Smooth muscle cell (in vitro differentiated cells): ENCODE results near the gene MBOAT2. TPM values are rescaled to one million over a fixed set of nuclear protein-coding genes. Genes with fewer than 3 reads are reported as not detected.

Experiments used
- DNase-seq: peaks from one replicate; lab custom pipeline; 2025; ENCODE audit not compliant: unreplicated experiment; lab: John Stamatoyannopoulos, UW
- H2AFZ ChIP-seq: fragments of 200-600 bp; sonication (generic); 2 replicates; pipeline ENCODE4 v1.6.0; 2016; ENCODE audit warnings: antibody characterized with exemption, low read depth, mild to moderate bottlenecking
- H3F3A ChIP-seq: fragments of 200-600 bp; sonication (generic); 2 replicates; pipeline ENCODE4 v1.6.0; 2017; ENCODE audit warnings: antibody characterized with exemption, low read depth
- H3K27ac ChIP-seq: fragments of 200-600 bp; sonication (generic); 2 replicates; pipeline ENCODE4 v1.5.1; 2016; ENCODE audit warnings: low read depth, mild to moderate bottlenecking
- H3K27me3 ChIP-seq: fragments of 200-600 bp; sonication (generic); 2 replicates; pipeline ENCODE4 v1.6.1; 2016; ENCODE audit warnings: low read depth, mild to moderate bottlenecking
- H3K36me3 ChIP-seq: fragments of 200-600 bp; sonication (generic); 2 replicates; pipeline ENCODE4 v1.5.1; 2016; ENCODE audit warnings: low read depth
- H3K4me1 ChIP-seq: fragments of 200-600 bp; sonication (generic); 2 replicates; pipeline ENCODE4 v1.5.1; 2016; ENCODE audit warnings: low read depth
- H3K4me2 ChIP-seq: fragments of 200-600 bp; sonication (generic); 2 replicates; pipeline ENCODE4 v1.6.0; 2016; ENCODE audit warnings: mild to moderate bottlenecking
- H3K4me3 ChIP-seq: fragments of 200-600 bp; sonication (generic); 2 replicates; pipeline ENCODE4 v1.5.1; 2016; ENCODE audit warnings: mild to moderate bottlenecking
- H3K79me2 ChIP-seq: fragments of 200-600 bp; sonication (generic); 2 replicates; pipeline ENCODE4 v1.6.0; 2016; ENCODE audit warnings: low read depth, mild to moderate bottlenecking
- H3K9ac ChIP-seq: fragments of 200-600 bp; sonication (generic); 2 replicates; pipeline ENCODE4 v1.6.0; 2016; ENCODE audit warnings: low read depth
- H3K9me3 ChIP-seq: fragments of 200-600 bp; sonication (generic); replicated peaks from 2 replicates; pipeline ENCODE4 v1.5.1; 2016; ENCODE audit warnings: low read depth
- H4K20me1 ChIP-seq: fragments of 200-600 bp; sonication (generic); 2 replicates; pipeline ENCODE4 v1.6.0; 2016; ENCODE audit warnings: low read depth
- CTCF ChIP-seq: fragments of 200-600 bp; sonication (generic); IDR thresholded peaks from 2 replicates; pipeline ENCODE4 v1.5.1; 2017; ENCODE audit warnings: borderline replicate concordance, mild to moderate bottlenecking, antibody characterized with exemption; ENCODE audit not compliant: insufficient read depth, poor library complexity, severe bottlenecking
- WGBS: methylation state at CpG from one replicate; pipeline ENCODE4 v1.1.7; 2016; ENCODE audit warnings: low lambda C conversion rate; 5-methylcytosine and 5-hydroxymethylcytosine counted together
- polyA plus RNA-seq: library from polyadenylated mRNA; unstranded; fragments of >200 nt; fragmentation: Nextera tagmentation; extraction: Ambion mirVana; gene quantifications from 2 replicates; pipeline ENCODE4 v1.2.1, GENCODE V29; 2016
- total RNA-seq: library from RNA; depleted of rRNA; stranded (reverse); fragments of >200 nt; gene quantifications from 2 replicates; pipeline ENCODE4 v1.2.3, GENCODE V29; 2014

MBOAT2 gene
- total and polyA plus RNA-seq, 2 experiments from 2014 or later = 24.1 to 32.6 TPM

GRCh38 chr2:8819948-8820347 is 183.5 kb downstream of the MBOAT2 start:
- no peak overlapping the region for H3K4me3 ChIP-seq
- no peaks in the 10 kb centered on the region for H3K27me3 ChIP-seq
- H3K36me3 ChIP-seq = peaks cover 5% of the 10 kb centered on the region
- no peaks in the 10 kb centered on the region for H3K4me1 ChIP-seq
- H3K79me2 ChIP-seq = peaks cover 3% of the 10 kb centered on the region
- no peak for DNase-seq
- H2AFZ ChIP-seq = no peak overlapping the region
- WGBS = 92% methylated on average over 8 of the region's 8 CpGs
- peaks cover 56% of the 10 kb centered on the region for H4K20me1 ChIP-seq
- H3F3A ChIP-seq = peaks cover 13% of the 10 kb centered on the region
- no peak overlapping the region for H3K27ac ChIP-seq
- no peak overlapping the region for H3K4me2 ChIP-seq
- TF ChIP-seq CTCF = no peak
- no peaks in the 10 kb centered on the region for H3K9me3 ChIP-seq
- H3K9ac ChIP-seq = no peak overlapping the region

- WGBS = 78% methylated on average over 5 of the region's 5 CpGs
- Histone ChIP-seq H3K27ac (no peak overlapping the region), H3K4me1 (no peaks in the 10 kb centered on the region), H3K27me3 (no peaks in the 10 kb centered on the region), H3K4me2 (no peak overlapping the region), H2AFZ (no peak overlapping the region), H3F3A (peaks cover 12% of the 10 kb centered on the region), H3K9ac (no peak overlapping the region), H4K20me1 (peaks cover 52% of the 10 kb centered on the region), H3K79me2 (peaks cover 3% of the 10 kb centered on the region), H3K4me3 (no peak overlapping the region), H3K9me3 (no peaks in the 10 kb centered on the region), H3K36me3 (peaks cover 5% of the 10 kb centered on the region)
- TF ChIP-seq CTCF = no peak
- no peak for DNase-seq
Observed at GRCh38 chr2:8819194-8819593, 184.3 kb downstream of the MBOAT2 start.

- no peak overlapping the region for H3K4me2 ChIP-seq
- H3K27ac ChIP-seq = no peak overlapping the region
- no peak for DNase-seq
- H3F3A ChIP-seq = no peaks in the 10 kb centered on the region
- WGBS = 100% methylated on average over 1 of the region's 1 CpG
- H4K20me1 ChIP-seq = peaks cover 43% of the 10 kb centered on the region
- no peaks in the 10 kb centered on the region for H3K27me3 ChIP-seq
- TF ChIP-seq CTCF = no peak
- H3K4me1 ChIP-seq = no peaks in the 10 kb centered on the region
- no peak overlapping the region for H3K4me3 ChIP-seq
- peaks cover 3% of the 10 kb centered on the region for H3K79me2 ChIP-seq
- peaks cover 5% of the 10 kb centered on the region for H3K36me3 ChIP-seq
- H3K9me3 ChIP-seq = no peaks in the 10 kb centered on the region
- no peak overlapping the region for H3K9ac ChIP-seq
- no peak overlapping the region for H2AFZ ChIP-seq
Observed at GRCh38 chr2:8817221-8817620, 186.3 kb downstream of the MBOAT2 start.

- Histone ChIP-seq H4K20me1 (peaks cover 12% of the 10 kb centered on the region), H3K9me3 (no peaks in the 10 kb centered on the region), H3K4me3 (no peak overlapping the region), H3K27me3 (no peaks in the 10 kb centered on the region), H3K4me2 (no peak overlapping the region), H3K36me3 (peaks cover 18% of the 10 kb centered on the region), H3K9ac (no peak overlapping the region), H2AFZ (no peak overlapping the region), H3K79me2 (no peaks in the 10 kb centered on the region), H3K27ac (no peak overlapping the region), H3K4me1 (no peaks in the 10 kb centered on the region), H3F3A (no peaks in the 10 kb centered on the region)
- no peak for TF ChIP-seq CTCF
- DNase-seq = no peak
- 98% methylated on average over 6 of the region's 6 CpGs for WGBS
Observed at GRCh38 chr2:8806885-8807704, 196.4 kb downstream of the MBOAT2 start.
